Epithelial cell of proximal tubule (primary cell): ENCODE data around the gene SUMO2. TPM values are rescaled to one million over a fixed set of nuclear protein-coding genes. Genes with fewer than 3 reads are reported as not detected.
A peak's percentile ranks its signal among the peaks of the same experiment; 100 is the strongest.

Experiments used
- DNase-seq: peaks from one replicate; pipeline ENCODE4 v3.0.0-alpha.2; 2011; ENCODE audit warnings: low read depth
- H3K4me3 ChIP-seq: 2 replicates; pipeline ENCODE4 v1.5.1; 2011; ENCODE audit warnings: low read depth, mild to moderate bottlenecking, low read length
- total RNA-seq: library from RNA; depleted of rRNA; stranded (reverse); fragments of >200 nt; gene quantifications from 2 replicates; pipeline ENCODE4 v1.2.3, GENCODE V29; 2015
- TF ChIP-seq, protein P1 (sequence below): conservative IDR thresholded peaks from 2 replicates; pipeline ENCODE4 v1.5.1; 2012; ENCODE audit warnings: low read depth, mild to moderate bottlenecking, low read length

The SUMO2 gene
- total RNA-seq, 1 donor from 2014 or later, result 166 TPM

DNA sequence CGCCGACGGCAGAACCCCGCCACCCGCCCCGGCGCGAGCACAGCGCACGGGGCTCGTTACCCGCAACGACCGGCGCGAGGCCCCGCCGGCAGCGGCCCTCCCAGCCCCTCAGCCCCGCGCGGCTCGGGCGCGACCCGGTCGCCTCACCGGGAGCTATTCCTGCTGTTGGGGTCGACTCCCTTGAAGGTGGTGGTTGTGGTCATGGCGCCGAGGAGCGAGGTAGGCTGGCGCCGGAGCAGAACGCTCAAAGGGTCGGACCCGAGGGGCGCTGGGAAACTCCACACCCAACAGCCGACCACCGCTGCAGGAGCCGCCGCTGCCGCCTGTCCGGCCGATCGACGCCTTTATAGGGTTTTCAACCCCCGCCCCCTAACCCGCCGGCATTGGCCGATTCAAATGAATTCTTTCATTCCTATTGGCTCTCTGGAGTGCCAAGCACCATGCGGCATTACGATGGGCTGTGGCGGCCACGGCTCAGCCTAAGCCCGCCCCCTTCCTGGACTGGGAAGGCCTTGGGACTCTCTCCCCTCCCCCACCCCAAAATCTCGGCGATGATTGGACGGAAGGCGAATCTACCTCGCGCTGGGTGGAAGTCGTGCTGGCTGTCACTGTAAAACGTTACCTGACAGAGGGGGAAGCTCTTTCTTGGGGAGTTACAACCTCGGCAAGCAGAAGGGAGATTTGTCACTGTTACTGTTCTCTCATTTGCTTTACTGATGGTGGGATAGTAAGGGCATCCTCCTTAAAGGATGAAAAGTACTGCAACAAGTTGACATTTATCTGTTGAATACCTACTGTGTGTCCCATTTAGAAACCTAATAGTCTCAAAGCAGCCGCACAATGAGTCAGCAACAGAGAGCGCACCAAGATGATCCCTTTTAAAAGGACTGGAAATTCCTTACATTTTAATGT is 28.3 kb downstream of the SUMO2 start, which contains the start of gene JPT1:
Gene JPT1, minus strand, starts transcription at position 318 of the 912 bp plus-strand sequence. Its CDS starts 115 bp downstream, at position 203.
- TF ChIP-seq, protein P1, sequence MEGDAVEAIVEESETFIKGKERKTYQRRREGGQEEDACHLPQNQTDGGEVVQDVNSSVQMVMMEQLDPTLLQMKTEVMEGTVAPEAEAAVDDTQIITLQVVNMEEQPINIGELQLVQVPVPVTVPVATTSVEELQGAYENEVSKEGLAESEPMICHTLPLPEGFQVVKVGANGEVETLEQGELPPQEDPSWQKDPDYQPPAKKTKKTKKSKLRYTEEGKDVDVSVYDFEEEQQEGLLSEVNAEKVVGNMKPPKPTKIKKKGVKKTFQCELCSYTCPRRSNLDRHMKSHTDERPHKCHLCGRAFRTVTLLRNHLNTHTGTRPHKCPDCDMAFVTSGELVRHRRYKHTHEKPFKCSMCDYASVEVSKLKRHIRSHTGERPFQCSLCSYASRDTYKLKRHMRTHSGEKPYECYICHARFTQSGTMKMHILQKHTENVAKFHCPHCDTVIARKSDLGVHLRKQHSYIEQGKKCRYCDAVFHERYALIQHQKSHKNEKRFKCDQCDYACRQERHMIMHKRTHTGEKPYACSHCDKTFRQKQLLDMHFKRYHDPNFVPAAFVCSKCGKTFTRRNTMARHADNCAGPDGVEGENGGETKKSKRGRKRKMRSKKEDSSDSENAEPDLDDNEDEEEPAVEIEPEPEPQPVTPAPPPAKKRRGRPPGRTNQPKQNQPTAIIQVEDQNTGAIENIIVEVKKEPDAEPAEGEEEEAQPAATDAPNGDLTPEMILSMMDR, result no peak
- DNase-seq, result peak; percentile 82
- peak within 1 kb of the TSS; percentile 97 for H3K4me3 ChIP-seq

DNA sequence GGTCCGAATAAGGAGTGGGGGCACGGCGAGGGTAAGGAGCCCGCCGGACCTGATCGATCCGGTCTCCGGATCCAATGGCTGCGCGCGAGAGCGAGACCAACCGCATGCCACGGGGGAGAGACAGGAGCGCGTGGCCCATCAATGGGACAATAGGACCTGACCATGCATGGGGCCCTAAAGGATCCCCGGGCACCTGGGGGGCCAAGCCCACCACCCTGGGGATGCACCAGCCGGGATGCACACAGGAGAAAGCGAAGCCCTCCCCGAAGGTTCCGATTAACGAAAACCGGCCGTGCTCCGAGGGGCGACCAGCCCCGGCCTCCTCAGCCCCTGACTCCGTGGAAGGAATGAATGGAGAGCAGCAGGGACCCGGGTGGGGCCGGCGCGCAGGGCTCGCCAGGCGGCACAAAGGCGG is 29.0 kb downstream of the SUMO2 start:
- TF ChIP-seq, protein P1, result no peak
- DNase-seq, result no peak
- peak overlapping the region; percentile 97 for H3K4me3 ChIP-seq

DNA sequence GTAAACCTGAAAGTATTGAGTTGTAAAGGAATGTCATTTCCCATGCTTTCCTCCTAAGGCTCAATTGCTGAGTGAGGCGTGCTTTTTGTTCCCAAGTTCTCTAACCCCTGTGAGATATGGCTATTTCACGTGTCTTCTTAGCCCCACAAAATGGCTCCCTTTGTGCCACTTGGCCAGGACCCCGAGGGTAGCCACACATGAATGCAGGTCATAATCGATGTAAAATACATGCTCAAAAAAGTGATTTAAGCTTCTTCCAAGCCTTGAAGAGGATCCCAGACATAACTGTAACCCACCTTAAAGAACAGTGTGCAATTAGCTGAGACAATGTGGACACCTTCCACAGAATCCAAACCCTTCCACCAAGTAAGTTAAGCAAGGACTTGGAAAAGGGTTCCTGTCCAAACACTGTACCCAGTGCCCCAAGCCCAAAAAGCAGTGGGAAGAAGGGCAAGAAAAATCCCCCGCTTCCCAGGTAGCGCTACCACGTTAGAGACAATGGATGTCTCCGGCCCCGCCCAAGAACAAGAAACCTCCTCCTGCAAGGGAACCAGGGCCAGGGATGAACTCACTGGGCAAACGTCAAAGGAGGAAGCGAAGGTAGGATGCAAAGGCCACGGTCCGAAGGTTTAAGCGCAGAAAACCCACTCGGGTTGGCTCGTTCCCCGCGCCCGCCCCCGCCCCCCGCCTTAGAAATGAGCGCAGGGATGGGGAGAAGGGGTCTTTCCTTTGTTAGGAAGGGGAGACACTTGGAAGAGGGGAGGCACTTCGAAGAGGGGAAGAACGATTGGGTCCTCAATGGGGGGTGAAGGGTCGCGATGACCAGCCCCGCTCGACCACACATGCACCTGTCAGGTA is 29.6 kb downstream of the SUMO2 start:
- TF ChIP-seq, protein P1, result no peak
- no peak for DNase-seq
- peak overlapping the region; percentile 97 for H3K4me3 ChIP-seq

DNA sequence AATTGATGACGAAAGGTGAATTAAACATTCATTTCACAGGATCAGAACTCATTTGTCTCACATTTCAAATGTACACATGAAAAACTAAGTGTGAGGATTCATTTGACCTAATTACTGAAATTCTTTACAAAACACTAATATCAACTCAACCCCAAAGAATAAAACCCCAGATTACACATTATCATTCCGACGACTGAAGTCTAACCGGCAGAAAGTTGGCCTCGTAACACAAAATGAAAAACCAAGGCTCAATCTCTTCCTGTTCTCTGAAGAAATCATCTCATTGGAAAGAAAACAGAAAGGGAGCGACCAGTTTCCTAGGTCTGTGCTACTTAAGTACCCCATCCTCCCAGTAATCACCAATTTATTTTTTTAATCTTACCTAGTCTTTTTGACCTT is 30.2 kb downstream of the SUMO2 start:
- TF ChIP-seq, protein P1, result no peak
- no peak for DNase-seq
- H3K4me3 ChIP-seq, result peak overlapping the region; percentile 97

DNA sequence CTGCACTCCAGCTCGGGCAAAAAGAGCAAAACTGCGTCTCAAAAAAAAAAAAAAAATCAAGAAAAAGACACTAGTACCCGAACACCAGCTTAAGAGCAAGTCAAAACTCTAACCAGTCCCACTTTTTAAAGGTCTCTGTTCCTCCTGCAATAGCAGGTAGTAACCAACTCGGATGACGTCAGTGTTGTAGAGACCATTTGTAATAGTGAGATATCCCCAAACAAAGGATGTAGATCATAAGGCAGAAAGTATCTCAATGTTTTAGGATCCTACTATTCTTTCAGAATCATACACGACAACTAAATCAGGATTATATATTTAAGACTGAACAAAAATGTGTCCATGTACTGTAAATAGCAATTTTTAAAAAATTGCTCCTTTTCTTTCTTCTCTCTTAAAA is 30.8 kb downstream of the SUMO2 start:
- TF ChIP-seq, protein P1, result no peak
- DNase-seq, result no peak
- H3K4me3 ChIP-seq, result no peak overlapping the region

DNA sequence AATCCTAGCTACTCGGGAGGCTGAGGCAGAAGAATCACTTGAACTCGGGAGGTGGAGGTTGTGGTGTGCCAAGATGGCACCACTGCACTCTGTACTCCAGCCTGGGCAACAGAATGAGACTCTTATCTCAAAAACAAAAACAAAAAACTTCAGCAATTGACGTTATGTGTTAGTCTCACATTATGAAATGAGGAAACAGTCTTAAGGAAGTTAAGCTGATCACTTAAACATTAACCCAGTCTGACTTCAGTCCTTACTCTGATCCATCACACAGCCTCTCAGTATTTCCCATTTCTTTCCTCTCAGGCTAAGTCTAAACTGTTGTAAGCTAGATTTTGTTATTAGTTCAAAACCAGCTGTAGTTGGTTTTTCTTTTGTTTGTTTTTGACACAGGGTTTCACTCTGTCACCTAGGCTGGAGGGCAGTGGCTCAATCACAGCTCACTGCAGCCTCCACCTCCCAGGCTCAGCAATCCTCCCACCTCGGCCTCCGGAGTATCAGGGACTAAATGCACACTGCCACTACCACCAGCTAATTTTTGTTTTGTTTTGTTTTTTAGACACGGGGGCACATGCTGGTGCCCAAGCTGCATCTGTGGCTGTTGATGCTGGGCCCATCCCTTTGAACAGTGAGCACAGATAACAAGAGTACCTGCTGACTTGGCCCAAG is 34.7 kb downstream of the SUMO2 start:
- H3K4me3 ChIP-seq, result no peak overlapping the region
- no peak for DNase-seq
- TF ChIP-seq, protein P1, result no peak
